ENCODE results near the gene MAP3K5. TPM values are rescaled to one million over a fixed set of nuclear protein-coding genes. Genes with fewer than 3 reads are reported as not detected.
"Not testable (repeated sequence)": the region's sequence is repeated elsewhere in the genome, so short reads cannot be mapped to it uniquely, and the experiment has no call there.

The MAP3K5 gene
- total RNA-seq, 1 experiment from 2014 or later, result 1.3 TPM

DNA sequence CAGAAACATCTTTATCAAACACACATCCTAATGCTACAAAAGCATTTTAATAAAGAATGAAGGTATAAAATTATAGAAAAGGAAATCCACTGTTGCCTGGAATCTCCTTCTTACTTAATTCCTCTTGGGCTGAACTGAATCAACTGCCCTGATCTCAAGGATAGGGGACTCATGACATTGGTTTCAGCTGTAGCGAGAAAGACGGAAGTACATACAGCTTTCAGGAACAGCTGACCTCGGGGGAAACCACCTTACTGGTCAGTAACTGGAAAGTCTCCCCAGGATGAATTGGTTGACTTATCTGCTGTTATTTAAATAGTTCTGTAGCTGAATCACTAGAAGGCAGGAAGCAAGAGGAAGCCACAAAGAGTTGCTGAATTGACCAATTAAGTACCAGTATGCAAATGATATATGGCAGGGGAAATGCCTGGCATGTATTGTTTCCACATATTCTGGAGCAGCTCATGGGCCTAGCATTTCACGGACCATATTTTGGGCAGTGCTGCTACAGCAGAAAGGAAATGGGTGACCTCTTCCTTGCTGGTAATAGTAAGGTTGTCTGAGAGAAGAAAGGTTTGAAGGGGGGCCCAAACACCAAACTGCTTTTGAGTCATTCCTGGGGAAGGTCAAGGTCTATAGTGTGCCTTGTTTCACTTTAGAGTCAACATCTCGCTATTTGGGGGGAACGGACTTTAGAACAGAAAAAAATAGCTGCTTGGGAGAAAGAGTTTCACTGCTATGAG lies 198.4 kb downstream of the MAP3K5 start:
- no peak for DNase-seq
- H3K27me3 ChIP-seq (ENCODE audit: control insufficient read depth, insufficient read depth, low read length), result no peaks in the 10 kb centered on the region
- H3K36me3 ChIP-seq (replicated peaks; ENCODE audit: control insufficient read depth, insufficient read depth, low read length), result no peaks in the 10 kb centered on the region; the same call in 1 of the 2 replicates
- H3K4me3 ChIP-seq (ENCODE audit: insufficient read depth, low read depth, low read length), result no peak overlapping the region

- Histone ChIP-seq H3K27me3 (ENCODE audit: control insufficient read depth, insufficient read depth, low read length) (no peaks in the 10 kb centered on the region), H3K36me3 (replicated peaks; ENCODE audit: control insufficient read depth, insufficient read depth, low read length) (no peaks in the 10 kb centered on the region; the same call in 1 of the 2 replicates), H3K4me3 (ENCODE audit: insufficient read depth, low read depth, low read length) (no peak overlapping the region)
- DNase-seq, result no peak
Observed at GRCh38 chr6:136592930-136593673, 199.2 kb downstream of the MAP3K5 start.

GRCh38 chr6:136591617-136592016 lies 200.7 kb downstream of the MAP3K5 start:
- no peak overlapping the region for H3K4me3 ChIP-seq (ENCODE audit: insufficient read depth, low read depth, low read length)
- no peaks in the 10 kb centered on the region for H3K27me3 ChIP-seq (ENCODE audit: control insufficient read depth, insufficient read depth, low read length)
- H3K36me3 ChIP-seq (replicated peaks; ENCODE audit: control insufficient read depth, insufficient read depth, low read length), result no peaks in the 10 kb centered on the region; the same call in 1 of the 2 replicates
- DNase-seq, result no peak

- H3K4me3 ChIP-seq (ENCODE audit: insufficient read depth, low read depth, low read length); H3K27me3 ChIP-seq (ENCODE audit: control insufficient read depth, insufficient read depth, low read length); DNase-seq; H3K36me3 ChIP-seq (replicated peaks; ENCODE audit: control insufficient read depth, insufficient read depth, low read length): not testable (repeated sequence)
Observed at GRCh38 chr6:136590846-136591245, 201.4 kb downstream of the MAP3K5 start.

DNA sequence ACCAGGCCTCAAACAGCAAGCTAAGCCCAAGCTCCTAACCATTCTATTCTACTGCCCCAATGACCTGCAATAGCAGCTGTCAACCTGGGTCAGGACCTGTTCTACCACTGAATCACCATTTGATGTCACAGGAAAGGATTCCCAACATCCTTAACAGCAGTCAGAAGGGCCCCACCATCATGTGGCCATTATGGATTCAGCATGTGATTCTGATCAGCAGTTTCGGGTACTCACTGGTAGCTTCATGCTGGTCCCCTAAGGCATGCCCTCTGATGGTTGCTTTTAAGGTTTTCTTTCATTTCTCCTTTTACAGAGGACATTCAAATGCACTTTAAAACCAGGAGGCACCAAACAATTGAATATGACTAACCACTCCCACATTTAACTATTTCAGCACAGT lies 204.8 kb downstream of the MAP3K5 start:
- Histone ChIP-seq H3K36me3 (replicated peaks; ENCODE audit: control insufficient read depth, insufficient read depth, low read length) (peaks cover 1% of the 10 kb centered on the region), H3K4me3 (ENCODE audit: insufficient read depth, low read depth, low read length) (no peak overlapping the region), H3K27me3 (ENCODE audit: control insufficient read depth, insufficient read depth, low read length) (no peaks in the 10 kb centered on the region)
- DNase-seq, result no peak

DNA sequence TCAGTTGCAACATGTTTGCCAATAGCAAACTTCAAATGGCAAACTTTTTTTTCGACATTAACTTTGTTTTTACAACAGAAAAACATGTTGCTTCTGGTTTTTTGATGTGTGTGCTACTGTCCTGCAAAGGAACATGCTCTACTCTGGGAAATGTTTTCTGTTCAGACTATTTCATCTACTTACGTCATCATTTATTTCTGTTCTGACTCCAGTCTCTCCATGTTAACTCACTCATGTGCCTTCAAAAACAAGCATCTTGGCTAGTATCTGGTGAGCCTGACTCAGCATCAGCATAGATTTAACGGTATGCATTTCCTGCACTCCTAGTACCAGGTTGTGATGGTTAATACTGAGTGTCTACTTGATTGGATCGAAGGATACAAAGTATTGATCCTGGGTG lies 206.0 kb downstream of the MAP3K5 start:
- Histone ChIP-seq H3K4me3 (ENCODE audit: insufficient read depth, low read depth, low read length) (no peak overlapping the region), H3K27me3 (ENCODE audit: control insufficient read depth, insufficient read depth, low read length) (no peaks in the 10 kb centered on the region), H3K36me3 (replicated peaks; ENCODE audit: control insufficient read depth, insufficient read depth, low read length) (peaks cover 1% of the 10 kb centered on the region)
- DNase-seq, result no peak

GRCh38 chr6:136585523-136585922 lies 206.8 kb downstream of the MAP3K5 start:
- not testable (repeated sequence) for DNase-seq; H3K27me3 ChIP-seq (ENCODE audit: control insufficient read depth, insufficient read depth, low read length); H3K36me3 ChIP-seq (replicated peaks; ENCODE audit: control insufficient read depth, insufficient read depth, low read length); H3K4me3 ChIP-seq (ENCODE audit: insufficient read depth, low read depth, low read length)

- H3K36me3 ChIP-seq (replicated peaks; ENCODE audit: control insufficient read depth, insufficient read depth, low read length); H3K4me3 ChIP-seq (ENCODE audit: insufficient read depth, low read depth, low read length); DNase-seq; H3K27me3 ChIP-seq (ENCODE audit: control insufficient read depth, insufficient read depth, low read length): not testable (repeated sequence)
Observed at GRCh38 chr6:136584290-136584689, 208.0 kb downstream of the MAP3K5 start.

DNA sequence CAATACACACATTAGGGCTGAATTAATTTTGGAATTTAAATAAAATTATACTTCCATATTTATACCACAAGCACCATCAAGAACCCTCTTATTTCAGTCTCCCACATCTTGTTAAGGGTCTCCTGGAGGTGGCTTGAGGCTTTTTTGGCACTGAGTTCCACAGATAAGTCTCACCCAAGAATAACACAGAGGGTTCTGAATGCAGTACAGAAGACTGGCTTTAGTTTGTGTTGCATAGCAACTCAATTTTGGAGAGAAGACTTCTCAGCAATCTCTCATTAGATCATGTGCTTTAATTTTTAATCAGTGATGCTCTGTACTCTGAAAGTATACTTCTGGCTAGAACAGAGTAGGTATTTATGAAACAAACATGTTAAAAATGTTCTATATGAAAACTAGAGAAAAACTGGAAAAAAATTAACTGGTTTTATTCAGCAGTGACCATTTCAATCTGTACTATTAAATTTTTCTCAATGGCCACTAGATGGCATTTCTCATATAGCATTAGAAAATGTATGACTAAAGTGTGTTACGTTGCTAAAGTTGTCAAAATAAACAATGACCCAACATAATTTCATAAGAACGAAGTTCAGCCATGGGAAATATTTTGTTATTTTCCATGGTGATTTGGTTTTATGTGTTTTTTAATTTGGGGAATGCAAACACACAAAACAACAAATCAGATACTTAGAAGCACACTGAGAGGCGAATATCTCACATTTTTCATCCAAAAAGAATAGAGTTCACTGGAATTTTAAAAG lies 209.4 kb downstream of the MAP3K5 start:
- no peak for DNase-seq
- H3K4me3 ChIP-seq (ENCODE audit: insufficient read depth, low read depth, low read length), result no peak overlapping the region
- H3K27me3 ChIP-seq (ENCODE audit: control insufficient read depth, insufficient read depth, low read length), result no peaks in the 10 kb centered on the region
- peaks cover 1% of the 10 kb centered on the region; the same call in 1 of the 2 replicates for H3K36me3 ChIP-seq (replicated peaks; ENCODE audit: control insufficient read depth, insufficient read depth, low read length)

DNA sequence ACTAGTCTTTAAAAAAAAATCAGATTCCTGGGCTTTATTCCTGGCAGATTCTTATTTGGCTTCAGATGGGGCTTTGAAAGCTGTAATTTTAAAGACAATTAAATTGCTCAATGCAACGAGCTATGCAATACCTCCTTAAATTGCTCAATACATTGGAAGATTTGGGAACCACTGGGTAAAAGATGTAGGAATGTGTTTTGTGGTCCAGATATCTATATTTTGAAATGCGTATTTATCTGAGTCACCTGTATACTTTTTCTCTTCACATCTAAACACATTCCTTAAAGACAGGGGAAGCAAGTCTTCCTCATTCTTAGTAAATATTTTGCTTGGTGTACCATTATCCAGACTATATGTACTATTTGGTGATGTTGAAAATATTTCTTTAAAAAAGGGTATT lies 212.5 kb downstream of the MAP3K5 start:
- no peak for DNase-seq
- Histone ChIP-seq H3K36me3 (replicated peaks; ENCODE audit: control insufficient read depth, insufficient read depth, low read length) (peaks cover 1% of the 10 kb centered on the region; the same call in 1 of the 2 replicates), H3K4me3 (ENCODE audit: insufficient read depth, low read depth, low read length) (no peak overlapping the region), H3K27me3 (ENCODE audit: control insufficient read depth, insufficient read depth, low read length) (no peaks in the 10 kb centered on the region)

- Histone ChIP-seq H3K36me3 (replicated peaks; ENCODE audit: control insufficient read depth, insufficient read depth, low read length) (no peaks in the 10 kb centered on the region), H3K4me3 (ENCODE audit: insufficient read depth, low read depth, low read length) (no peak overlapping the region), H3K27me3 (ENCODE audit: control insufficient read depth, insufficient read depth, low read length) (no peaks in the 10 kb centered on the region)
- no peak for DNase-seq
Observed at GRCh38 chr6:136576821-136577220, 215.5 kb downstream of the MAP3K5 start.

- H3K36me3 ChIP-seq (replicated peaks; ENCODE audit: control insufficient read depth, insufficient read depth, low read length), result no peaks in the 10 kb centered on the region
- no peaks in the 10 kb centered on the region for H3K27me3 ChIP-seq (ENCODE audit: control insufficient read depth, insufficient read depth, low read length)
- H3K4me3 ChIP-seq (ENCODE audit: insufficient read depth, low read depth, low read length), result no peak overlapping the region
- DNase-seq, result no peak
Observed at GRCh38 chr6:136571496-136571895, 220.8 kb downstream of the MAP3K5 start.

- Histone ChIP-seq H3K4me3 (ENCODE audit: insufficient read depth, low read depth, low read length) (no peak overlapping the region), H3K27me3 (ENCODE audit: control insufficient read depth, insufficient read depth, low read length) (no peaks in the 10 kb centered on the region), H3K36me3 (replicated peaks; ENCODE audit: control insufficient read depth, insufficient read depth, low read length) (no peaks in the 10 kb centered on the region)
- DNase-seq, result no peak
Observed at GRCh38 chr6:136571065-136571464, 221.2 kb downstream of the MAP3K5 start.

DNA sequence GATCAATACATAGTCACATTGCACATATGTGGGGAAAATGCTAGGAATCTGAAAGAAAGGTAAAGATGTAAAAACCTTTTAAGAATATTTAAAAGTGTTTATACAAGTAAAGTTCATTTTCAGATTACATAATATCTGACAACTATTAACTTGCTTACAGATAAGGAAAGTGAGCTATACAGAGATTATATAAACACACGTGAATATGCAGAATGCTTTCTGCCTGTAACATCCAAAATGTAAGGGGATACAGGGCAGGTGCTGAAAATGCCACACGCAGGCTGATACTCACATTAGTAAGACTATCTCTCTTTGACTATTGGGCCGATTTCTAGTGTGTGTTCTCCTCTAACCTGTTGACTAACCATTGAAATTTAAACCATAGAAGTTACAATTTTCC lies 224.1 kb downstream of the MAP3K5 start:
- Histone ChIP-seq H3K36me3 (replicated peaks; ENCODE audit: control insufficient read depth, insufficient read depth, low read length) (no peaks in the 10 kb centered on the region), H3K27me3 (ENCODE audit: control insufficient read depth, insufficient read depth, low read length) (no peaks in the 10 kb centered on the region), H3K4me3 (ENCODE audit: insufficient read depth, low read depth, low read length) (no peak overlapping the region)
- DNase-seq, result no peak

GRCh38 chr6:136567688-136568087 lies 224.6 kb downstream of the MAP3K5 start:
- Histone ChIP-seq H3K27me3 (ENCODE audit: control insufficient read depth, insufficient read depth, low read length) (no peaks in the 10 kb centered on the region), H3K36me3 (replicated peaks; ENCODE audit: control insufficient read depth, insufficient read depth, low read length) (no peaks in the 10 kb centered on the region), H3K4me3 (ENCODE audit: insufficient read depth, low read depth, low read length) (no peak overlapping the region)
- DNase-seq, result no peak

Data from H7 (cell line).